Heart left ventricle (tissue), 16 donors: ENCODE measurements around the gene PAPOLA. TPM values are rescaled to one million over a fixed set of nuclear protein-coding genes. Genes with fewer than 3 reads are reported as not detected.

Experiments used
- ATAC-seq, 4 donors: fragments of 200-7000 bp; cut with Tn5 transposase; one replicate each; pipeline ENCODE4 v1.9.1; 2020 to 2022; ENCODE audit warnings: moderate library complexity in 4 of 4, mild to moderate bottlenecking in 3 of 4, moderate number of reproducible peaks in 1 of 4
- DNase-seq, 5 donors: peaks; one replicate each; pipeline ENCODE4 v3.0.0-alpha.2; 2020
- H3K27ac ChIP-seq, 12 donors: fragments of 200-600 bp; sonication (generic) in 4 of 12; one replicate each; pipeline versions ENCODE4 v1.5.0 to v1.8.0; 2016 to 2022; ENCODE audit warnings: mild to moderate bottlenecking in 2 of 12
- H3K27me3 ChIP-seq, 9 donors: fragments of 200-600 bp; sonication (generic) in 2 of 9; one replicate each; pipeline versions ENCODE4 v1.5.1 to v1.8.0; 2016 to 2022; ENCODE audit warnings: mild to moderate bottlenecking in 3 of 9
- H3K36me3 ChIP-seq, 9 donors: fragments of 200-600 bp; sonication (generic) in 2 of 9; one replicate each; pipeline versions ENCODE4 v1.5.0 to v1.8.0; 2018 to 2022; ENCODE audit warnings: mild to moderate bottlenecking in 2 of 9
- H3K4me1 ChIP-seq, 12 donors: fragments of 200-600 bp; sonication (generic) in 4 of 12; one replicate each; pipeline versions ENCODE4 v1.5.0 to v1.8.0; 2016 to 2022; ENCODE audit warnings: mild to moderate bottlenecking in 3 of 12
- H3K4me3 ChIP-seq, 12 donors: fragments of 200-600 bp; sonication (generic) in 4 of 12; one replicate each; pipeline versions ENCODE4 v1.5.0 to v1.8.0; 2017 to 2022; ENCODE audit warnings: mild to moderate bottlenecking in 9 of 12, moderate library complexity in 4 of 12
- H3K9me3 ChIP-seq, 12 donors: fragments of 200-600 bp; sonication (generic) in 4 of 12; one replicate each; pipeline versions ENCODE4 v1.5.0 to v1.8.0; 2016 to 2022; ENCODE audit warnings: mild to moderate bottlenecking in 1 of 12
- POLR2A ChIP-seq, 2 donors: fragments of 450-650 bp; IDR thresholded peaks; one replicate each; pipeline ENCODE4 v1.6.1; 2017; ENCODE audit warnings: antibody characterized with exemption in 2 of 2, mild to moderate bottlenecking in 2 of 2, moderate library complexity in 2 of 2
- WGBS, 4 donors: extraction: QIAGEN DNeasy Blood & Tissue Kit in 2 of 4; methylation state at CpG; one replicate each; pipeline versions ENCODE4 v1.1.5 to v1.1.7; 2013 to 2018; 5-methylcytosine and 5-hydroxymethylcytosine counted together
- intact Hi-C, 10 donors: fragments of 100-400 bp; cut with DNase I; formaldehyde crosslinking; loops; one replicate each; pipeline versions ENCODE4 v1.11.1 to v1.14.2; 2022
- polyA plus RNA-seq, 2 donors: library from polyadenylated mRNA; stranded (reverse); fragments of 200-250 nt; gene quantifications; one replicate each; pipeline ENCODE4 v1.2.3, GENCODE V29; 2013
- total RNA-seq, 9 donors: library from RNA; depleted of rRNA in 2 of 9; stranded (reverse); fragments of >200 nt in 2 of 9; fragmentation: NEBNext Ultra II Directional in 3 of 9; extraction: Animal tissue kit (Norgen Biotek cat#: 25700) in 3 of 9; gene quantifications; one replicate each; pipeline versions ENCODE4 v1.1.0 to v1.2.4, GENCODE V29; 2016 to 2023
- TF ChIP-seq, protein P1 (sequence below), 12 donors: fragments of 200-600 bp; sonication (generic) in 4 of 12; IDR thresholded peaks; one replicate each; pipeline versions ENCODE4 v1.5.0 to v1.8.0; 2018 to 2022; ENCODE audit warnings: antibody characterized with exemption in 12 of 12, mild to moderate bottlenecking in 5 of 12
- donor health status: ischemic (EF 13 %, LVEDD 7.1; RV severe dilation, severe dysfunction).
- donor health status: healthy with polysubstance abuse.
- donor health status: DM: no; HTN: yes; CAD: no.
- donor health status: DM: no; HTN: no; CAD: no.
- donor health status: ischemic (EF 25% LVEDD 6.9; RV normal size, moderate dysfunction).
- donor health status: ischemic (EF 25% LVEDD 5.7; RV mildly dilated, moderate dysfunction).
- donor health status: healthy.
- donor health status: DM: yes; HTN: yes; CAD: no.
- donor health status: ischemic (EF 35%, LVEDD 5.7; RV mildly dilated, moderate dysfunction).
- donor health status: nonischemic (EF 11% LVEDD 7.7; RV severe dilation, severe dysfunction).
- donor health status: DM: yes; HTN: yes; CAD: no.
- donor health status: PGD.
- donor health status: ischemic (EF 29% LVEDD 5.4; RV normal size, mild dysfunction).
- donor health status: nonischemic (EF 23%, LVEDD 6.1; RV moderate dilation, normal function).

Gene PAPOLA
- total and polyA plus RNA-seq, 11 donors: 72.0 to 147 (median 115) TPM

DNA sequence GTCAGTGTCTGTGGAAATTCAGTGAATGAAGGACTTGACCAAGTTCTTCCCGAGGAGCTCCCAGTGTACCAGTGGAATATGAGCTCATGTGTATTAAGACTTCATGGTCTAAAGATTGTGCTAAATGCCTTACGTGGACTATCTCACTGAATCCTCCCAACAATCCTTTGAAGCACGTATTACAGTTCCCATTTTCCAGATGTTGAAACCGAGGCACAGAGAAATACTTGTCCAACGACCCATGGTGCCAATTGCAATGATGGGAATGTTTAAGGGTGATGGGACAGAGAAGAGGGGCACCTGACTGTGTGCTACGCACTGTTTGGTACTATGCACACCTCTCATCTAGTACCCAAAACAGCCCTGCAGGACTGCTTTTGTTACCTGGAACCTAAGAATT lies 77.2 kb downstream of the PAPOLA start:
- ATAC-seq (no peak), DNase-seq (no peak)
- intact Hi-C loops: loop anchor here in 2 of 10 donors (5.0 kb wide), 2 partner anchors 163 to 268 kb away; no protein-coding TSS in a partner anchor
- Histone ChIP-seq H3K27me3 (peaks cover 0 to 8% (median 0%) of the 10 kb centered on the region in 9 donors), H3K4me3 (no peak overlapping the region), H3K36me3 (no peaks in the 10 kb centered on the region), H3K27ac (no peak overlapping the region), H3K9me3 (no peaks in the 10 kb centered on the region), H3K4me1 (peaks cover 0 to 17% (median 8%) of the 10 kb centered on the region in 12 donors)
- TF ChIP-seq, protein P1, sequence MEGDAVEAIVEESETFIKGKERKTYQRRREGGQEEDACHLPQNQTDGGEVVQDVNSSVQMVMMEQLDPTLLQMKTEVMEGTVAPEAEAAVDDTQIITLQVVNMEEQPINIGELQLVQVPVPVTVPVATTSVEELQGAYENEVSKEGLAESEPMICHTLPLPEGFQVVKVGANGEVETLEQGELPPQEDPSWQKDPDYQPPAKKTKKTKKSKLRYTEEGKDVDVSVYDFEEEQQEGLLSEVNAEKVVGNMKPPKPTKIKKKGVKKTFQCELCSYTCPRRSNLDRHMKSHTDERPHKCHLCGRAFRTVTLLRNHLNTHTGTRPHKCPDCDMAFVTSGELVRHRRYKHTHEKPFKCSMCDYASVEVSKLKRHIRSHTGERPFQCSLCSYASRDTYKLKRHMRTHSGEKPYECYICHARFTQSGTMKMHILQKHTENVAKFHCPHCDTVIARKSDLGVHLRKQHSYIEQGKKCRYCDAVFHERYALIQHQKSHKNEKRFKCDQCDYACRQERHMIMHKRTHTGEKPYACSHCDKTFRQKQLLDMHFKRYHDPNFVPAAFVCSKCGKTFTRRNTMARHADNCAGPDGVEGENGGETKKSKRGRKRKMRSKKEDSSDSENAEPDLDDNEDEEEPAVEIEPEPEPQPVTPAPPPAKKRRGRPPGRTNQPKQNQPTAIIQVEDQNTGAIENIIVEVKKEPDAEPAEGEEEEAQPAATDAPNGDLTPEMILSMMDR (IDR thresholded peaks at IDR 0.05): no peak
- TF ChIP-seq POLR2A (IDR thresholded peaks at IDR 0.05): no peak
- 86 to 93% (median 90%) methylated on average over 6 of the region's 6 CpGs for WGBS, 4 donors

DNA sequence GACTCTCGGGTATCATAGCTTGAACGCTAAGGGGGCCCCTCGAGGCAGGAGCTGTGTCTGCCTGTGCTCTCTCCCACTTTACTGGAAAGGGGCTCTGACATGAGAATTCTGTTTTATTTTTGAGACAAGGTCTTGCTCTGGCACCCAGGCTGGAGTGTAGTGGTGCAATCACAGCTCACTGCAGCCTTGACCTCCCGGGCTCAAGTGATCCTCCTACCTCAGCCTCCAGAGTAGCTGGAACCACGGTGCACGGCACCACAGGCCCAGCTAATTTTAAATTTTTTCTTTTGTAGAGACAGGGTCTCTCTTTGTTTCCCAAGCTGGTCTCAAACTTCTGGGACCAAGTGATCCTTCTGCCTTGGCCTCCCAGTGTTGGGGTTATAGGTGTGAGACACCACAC lies 77.7 kb downstream of the PAPOLA start:
- H3K9me3 ChIP-seq: no peaks in the 10 kb centered on the region
- peaks cover 0 to 12% (median 4%) of the 10 kb centered on the region in 12 donors for H3K4me1 ChIP-seq
- WGBS, 4 donors: 89 to 92% (median 91%) methylated on average over 6 of the region's 6 CpGs
- H3K27ac ChIP-seq: no peak overlapping the region
- peaks cover 0 to 13% (median 0%) of the 10 kb centered on the region in 9 donors for H3K27me3 ChIP-seq
- no peak overlapping the region for H3K4me3 ChIP-seq
- TF ChIP-seq POLR2A (IDR thresholded peaks at IDR 0.05): no peak
- TF ChIP-seq, protein P1 (IDR thresholded peaks at IDR 0.05): no peak
- ATAC-seq (no peak), DNase-seq (no peak)
- H3K36me3 ChIP-seq: no peaks in the 10 kb centered on the region
- intact Hi-C loops: loop anchor here in 2 of 10 donors (5.0 kb wide), 2 partner anchors 162 to 267 kb away; no protein-coding TSS in a partner anchor

DNA sequence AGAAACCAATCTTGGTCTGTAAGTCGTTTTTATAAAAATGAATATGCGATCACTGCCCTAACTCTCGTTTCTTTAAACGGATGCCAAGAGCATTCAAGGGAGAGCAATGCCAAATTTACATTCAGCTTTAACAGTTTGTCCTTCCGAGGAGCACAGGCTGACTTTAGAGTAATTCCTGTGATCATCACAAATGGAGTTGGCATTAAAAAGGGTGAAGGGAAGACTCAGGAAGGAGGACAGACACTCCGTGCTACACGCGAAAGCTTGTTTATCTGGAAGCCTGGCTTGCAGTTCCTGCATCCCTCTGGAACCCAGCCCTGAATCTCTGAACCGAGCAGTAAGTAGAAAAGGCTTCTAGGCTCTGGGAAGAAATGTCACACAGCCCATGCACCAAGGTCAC lies 78.4 kb downstream of the PAPOLA start:
- ATAC-seq: no peak

DNA sequence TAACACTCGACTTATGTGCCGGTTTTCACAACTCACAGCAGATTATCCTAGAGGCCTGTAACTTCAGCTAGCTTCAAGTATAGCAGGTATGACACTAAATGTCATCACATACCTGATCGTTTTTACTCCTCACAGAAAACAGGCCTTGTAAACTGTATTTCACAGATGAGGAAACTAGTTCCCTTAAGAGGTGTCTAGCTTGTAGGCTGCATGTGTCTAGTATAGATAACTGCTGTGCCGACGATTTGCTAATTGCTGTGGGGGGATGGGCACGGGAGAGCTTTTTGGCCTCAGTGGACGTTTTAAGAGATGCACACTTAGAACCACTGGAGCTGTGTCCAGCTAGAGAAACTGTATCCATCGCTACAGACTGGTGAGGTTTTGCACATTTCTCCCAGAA lies 78.8 kb downstream of the PAPOLA start:
- TF ChIP-seq, protein P1 (IDR thresholded peaks at IDR 0.05): no peak
- no peak for TF ChIP-seq POLR2A (IDR thresholded peaks at IDR 0.05)
- no peak overlapping the region for H3K27ac ChIP-seq

More for the DNA sequence above, 78.4 kb downstream of the PAPOLA start:
- H3K36me3 ChIP-seq: no peaks in the 10 kb centered on the region
- no peaks in the 10 kb centered on the region for H3K9me3 ChIP-seq
- H3K4me3 ChIP-seq: no peak overlapping the region
- TF ChIP-seq, protein P1 (IDR thresholded peaks at IDR 0.05): no peak
- no peak for TF ChIP-seq POLR2A (IDR thresholded peaks at IDR 0.05)
- WGBS, 4 donors: 58 to 63% (median 61%) methylated on average over 9 of the region's 9 CpGs
- peaks cover 0 to 16% (median 0%) of the 10 kb centered on the region in 9 donors for H3K27me3 ChIP-seq
- no peak overlapping the region for H3K27ac ChIP-seq
- peaks cover 0 to 6% (median 0%) of the 10 kb centered on the region in 12 donors for H3K4me1 ChIP-seq
- intact Hi-C loops: no loop called here
- no peak for DNase-seq

More for the DNA sequence above, 78.8 kb downstream of the PAPOLA start:
- no peaks in the 10 kb centered on the region for H3K36me3 ChIP-seq
- H3K4me3 ChIP-seq: no peak overlapping the region
- no peaks in the 10 kb centered on the region for H3K9me3 ChIP-seq
- peaks cover 0 to 6% (median 0%) of the 10 kb centered on the region in 12 donors for H3K4me1 ChIP-seq
- intact Hi-C loops: no loop called here
- peaks cover 0 to 20% (median 0%) of the 10 kb centered on the region in 9 donors for H3K27me3 ChIP-seq
- ATAC-seq (no peak), DNase-seq (no peak)
- 67 to 75% (median 71%) methylated on average over 8 of the region's 8 CpGs for WGBS, 4 donors
